Progenitor cell of endocrine pancreas (in vitro differentiated cells): ENCODE data around the gene BCCIP. TPM values are rescaled to one million over a fixed set of nuclear protein-coding genes. Genes with fewer than 3 reads are reported as not detected.

Source experiments
- DNase-seq: peaks from one replicate; pipeline ENCODE4 v3.0.0; 2021; ENCODE audit warnings: low spot score; ENCODE audit not compliant: unreplicated experiment
- H3K27ac Mint-ChIP-seq: 2 replicates; pipeline ENCODE4 v1.8.0; 2021; ENCODE audit warnings: mild to moderate bottlenecking, moderate library complexity, mixed read lengths
- H3K27me3 Mint-ChIP-seq: 2 replicates; pipeline ENCODE4 v1.8.0; 2021; ENCODE audit warnings: mixed read lengths
- H3K36me3 Mint-ChIP-seq: 2 replicates; pipeline ENCODE4 v1.8.0; 2022; ENCODE audit warnings: mixed read lengths; ENCODE audit not compliant: insufficient read depth
- H3K4me1 Mint-ChIP-seq: 2 replicates; pipeline ENCODE4 v1.8.0; 2021; ENCODE audit warnings: low read depth, mixed read lengths
- H3K4me3 Mint-ChIP-seq: 2 replicates; pipeline ENCODE4 v1.8.0; 2021; ENCODE audit warnings: low read depth, mild to moderate bottlenecking, moderate library complexity, mixed read lengths
- H3K9me3 Mint-ChIP-seq: 2 replicates; pipeline ENCODE4 v1.8.0; 2021; ENCODE audit warnings: low read depth, mixed read lengths
- total RNA-seq: library from RNA; stranded (reverse); gene quantifications from 2 replicates; pipeline ENCODE4 v1.2.1, GENCODE V29; 2021
- TF ChIP-seq, protein P1 (sequence below): fragments of 200-600 bp; sonication (generic); IDR thresholded peaks from one replicate; pipeline ENCODE4 v1.5.0; 2021; ENCODE audit warnings: antibody characterized with exemption, mild to moderate bottlenecking; ENCODE audit not compliant: unreplicated experiment

The BCCIP gene
- total RNA-seq, 1 donor from 2014 or later, result 69.8 TPM

DNA sequence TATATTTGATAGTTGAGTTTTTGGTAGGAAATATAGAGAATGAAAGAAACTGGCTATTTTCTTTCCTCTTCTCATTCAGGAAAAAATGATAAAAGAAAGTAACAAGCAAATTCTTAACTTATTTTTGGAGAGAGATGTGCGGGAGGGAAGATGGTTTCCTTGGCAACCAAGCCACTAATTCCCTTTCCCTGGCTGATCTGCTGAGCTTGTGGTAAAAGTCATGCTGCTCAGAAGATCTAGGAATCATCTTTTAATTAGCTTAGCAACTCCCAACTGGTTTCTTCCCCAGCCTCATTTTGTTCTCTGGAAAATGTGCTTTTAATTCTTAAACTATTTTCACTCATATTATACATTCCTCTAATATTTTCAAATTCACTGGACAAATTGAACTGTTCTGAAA, 12.1 kb upstream of the BCCIP start:
- no peaks in the 10 kb centered on the region for H3K9me3 Mint-ChIP-seq
- no peak for DNase-seq
- no peak overlapping the region for H3K27ac Mint-ChIP-seq
- no peaks in the 10 kb centered on the region for H3K27me3 Mint-ChIP-seq
- H3K4me3 Mint-ChIP-seq, result no peak overlapping the region
- H3K36me3 Mint-ChIP-seq, result peaks cover 10% of the 10 kb centered on the region
- TF ChIP-seq, protein P1, sequence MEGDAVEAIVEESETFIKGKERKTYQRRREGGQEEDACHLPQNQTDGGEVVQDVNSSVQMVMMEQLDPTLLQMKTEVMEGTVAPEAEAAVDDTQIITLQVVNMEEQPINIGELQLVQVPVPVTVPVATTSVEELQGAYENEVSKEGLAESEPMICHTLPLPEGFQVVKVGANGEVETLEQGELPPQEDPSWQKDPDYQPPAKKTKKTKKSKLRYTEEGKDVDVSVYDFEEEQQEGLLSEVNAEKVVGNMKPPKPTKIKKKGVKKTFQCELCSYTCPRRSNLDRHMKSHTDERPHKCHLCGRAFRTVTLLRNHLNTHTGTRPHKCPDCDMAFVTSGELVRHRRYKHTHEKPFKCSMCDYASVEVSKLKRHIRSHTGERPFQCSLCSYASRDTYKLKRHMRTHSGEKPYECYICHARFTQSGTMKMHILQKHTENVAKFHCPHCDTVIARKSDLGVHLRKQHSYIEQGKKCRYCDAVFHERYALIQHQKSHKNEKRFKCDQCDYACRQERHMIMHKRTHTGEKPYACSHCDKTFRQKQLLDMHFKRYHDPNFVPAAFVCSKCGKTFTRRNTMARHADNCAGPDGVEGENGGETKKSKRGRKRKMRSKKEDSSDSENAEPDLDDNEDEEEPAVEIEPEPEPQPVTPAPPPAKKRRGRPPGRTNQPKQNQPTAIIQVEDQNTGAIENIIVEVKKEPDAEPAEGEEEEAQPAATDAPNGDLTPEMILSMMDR, result no peak
- no peaks in the 10 kb centered on the region for H3K4me1 Mint-ChIP-seq

DNA sequence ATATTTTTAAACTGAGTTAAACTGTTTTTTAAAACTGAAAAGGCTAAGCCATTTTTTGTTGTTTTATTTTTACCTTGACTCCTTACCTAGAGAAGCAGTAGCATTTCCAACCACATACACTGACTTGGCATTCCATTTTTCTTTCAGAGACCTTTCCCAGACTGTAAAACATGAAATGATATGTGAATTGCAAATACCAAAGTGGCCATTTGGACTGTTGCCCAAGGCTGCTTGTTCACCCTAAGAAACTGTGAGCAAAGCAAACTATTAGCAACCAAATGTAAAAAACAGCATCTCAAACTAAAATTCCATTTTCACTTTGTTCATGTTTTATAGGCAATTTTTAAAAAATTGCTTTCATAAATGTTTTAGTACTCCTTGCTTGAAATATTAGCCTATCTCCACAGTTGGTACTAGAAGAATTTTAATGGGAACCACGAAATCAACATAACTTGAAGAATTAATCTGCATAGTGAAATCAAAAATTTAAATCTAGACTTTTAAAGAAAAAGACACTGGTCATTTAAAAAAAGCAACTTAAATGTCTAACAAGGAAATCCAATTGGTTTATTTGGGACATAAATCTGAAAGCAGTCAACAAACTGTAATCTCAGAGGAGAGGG, 11.1 kb upstream of the BCCIP start:
- H3K9me3 Mint-ChIP-seq, result no peaks in the 10 kb centered on the region
- H3K4me3 Mint-ChIP-seq, result no peak overlapping the region
- H3K27me3 Mint-ChIP-seq, result no peaks in the 10 kb centered on the region
- TF ChIP-seq, protein P1, result no peak
- H3K4me1 Mint-ChIP-seq, result no peaks in the 10 kb centered on the region
- H3K27ac Mint-ChIP-seq, result no peak overlapping the region
- no peak for DNase-seq
- peaks cover 10% of the 10 kb centered on the region for H3K36me3 Mint-ChIP-seq

DNA sequence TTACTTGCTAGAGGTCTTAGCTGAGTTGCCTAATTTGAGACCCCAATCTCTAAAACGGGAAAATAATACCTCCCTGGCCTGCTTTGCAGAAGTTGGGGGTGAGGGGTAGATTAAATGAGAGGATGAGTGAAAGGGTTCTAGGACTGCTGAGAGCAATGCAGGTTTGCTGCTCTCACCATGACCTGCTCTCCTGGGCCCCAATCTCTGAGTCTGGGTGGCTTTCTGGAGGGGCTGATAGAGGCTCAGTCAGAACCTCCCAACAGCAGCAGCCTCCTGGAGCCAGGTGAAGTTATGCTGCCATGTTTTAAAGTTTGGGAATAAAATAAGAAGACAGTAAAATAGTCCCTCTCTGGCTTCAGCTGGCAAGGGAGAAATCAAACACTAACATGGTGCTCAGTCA, 7.6 kb upstream of the BCCIP start:
- H3K27ac Mint-ChIP-seq, result no peak overlapping the region

DNA sequence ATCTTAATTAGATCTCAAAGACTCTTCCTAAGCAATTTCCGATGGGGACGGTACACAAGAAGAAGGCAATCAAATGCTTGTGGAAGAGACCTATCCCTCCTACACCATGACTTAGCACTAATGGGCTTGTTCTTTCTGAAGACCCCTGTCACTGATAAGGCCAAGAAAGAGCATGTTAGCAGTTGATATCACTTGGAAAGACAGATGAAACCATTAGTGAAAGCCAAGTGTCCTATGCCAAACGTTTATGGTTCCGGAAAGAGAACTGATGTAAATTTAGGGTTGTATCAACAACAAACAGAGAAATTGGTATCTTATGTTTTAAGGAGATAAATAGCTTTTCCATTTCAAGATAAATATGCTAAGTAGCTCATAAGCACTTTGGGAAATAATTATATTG, 6.8 kb upstream of the BCCIP start:
- Mint-ChIP-seq H3K36me3 (peaks cover 3% of the 10 kb centered on the region), H3K4me3 (no peak overlapping the region), H3K9me3 (no peaks in the 10 kb centered on the region), H3K27ac (no peak overlapping the region), H3K4me1 (peaks cover 2% of the 10 kb centered on the region), H3K27me3 (no peaks in the 10 kb centered on the region)
- TF ChIP-seq, protein P1, result no peak
- DNase-seq, result no peak

More for the DNA sequence above, 7.6 kb upstream of the BCCIP start:
- H3K9me3 Mint-ChIP-seq, result no peaks in the 10 kb centered on the region
- H3K4me1 Mint-ChIP-seq, result peaks cover 2% of the 10 kb centered on the region
- no peaks in the 10 kb centered on the region for H3K27me3 Mint-ChIP-seq
- H3K4me3 Mint-ChIP-seq, result no peak overlapping the region
- TF ChIP-seq, protein P1, result no peak
- DNase-seq, result no peak
- H3K36me3 Mint-ChIP-seq, result peaks cover 5% of the 10 kb centered on the region

GRCh38 chr10:125817337-125817946, 5.9 kb upstream of the BCCIP start:
- Mint-ChIP-seq H3K27me3 (no peaks in the 10 kb centered on the region), H3K36me3 (peaks cover 2% of the 10 kb centered on the region), H3K4me1 (peaks cover 5% of the 10 kb centered on the region), H3K4me3 (no peak overlapping the region), H3K27ac (no peak overlapping the region), H3K9me3 (no peaks in the 10 kb centered on the region)
- TF ChIP-seq, protein P1, result no peak
- no peak for DNase-seq
